Endothelial cell of umbilical vein (primary cell): Measurements from ENCODE around the gene PRMT2. TPM values are rescaled to one million over a fixed set of nuclear protein-coding genes. Genes with fewer than 3 reads are reported as not detected.

ENCODE experiments used
- BruUV-seq: library from RNA; stranded (reverse); fragments of 400-500 nt; replicated peaks from 2 replicates; lab custom pipeline; 2021; lab: Mats Ljungman, UMichigan
- CTCF ChIA-PET: fragments of 300-600, 350-600 bp; sonication (Branson Sonifier 250); formaldehyde crosslinking; loops from one replicate; lab custom pipeline; 2021; ENCODE audit warnings: antibody characterized with exemption, inconsistent platforms; lab: Charles Lee
- POLR2A ChIA-PET: fragments of 300-600, 350-600 bp; sonication (Branson Sonifier 250); formaldehyde crosslinking; loops from one replicate; lab custom pipeline; 2021; ENCODE audit warnings: antibody characterized with exemption, inconsistent platforms; lab: Charles Lee
- DNase-seq: peaks from one replicate; pipeline ENCODE4 v3.0.0-alpha.2; 2011; ENCODE audit warnings: low read depth, low spot score
- FAIRE-seq: peaks from 2 replicates; lab custom pipeline; 2011; peaks lifted over from hg19 to GRCh38; lab: Jason Lieb, UNC
- H2AFZ ChIP-seq: 2 replicates; pipeline ENCODE4 v1.6.0; 2012; ENCODE audit warnings: low read depth, low read length, control low read depth, inconsistent platforms
- H3K27ac ChIP-seq: 2 replicates; pipeline ENCODE4 v1.5.1; 2011; ENCODE audit warnings: low read depth, mild to moderate bottlenecking, control low read depth, low read length, moderate library complexity; ENCODE audit not compliant: insufficient read depth
- H3K27me3 ChIP-seq, 2 experiments: 2 replicates each; pipeline versions ENCODE4 v1.6.0 to v1.6.1; 2011; ENCODE audit warnings: low read length in 2 of 2, mixed read lengths in 1 of 2; ENCODE audit not compliant: control insufficient read depth in 2 of 2, insufficient read depth in 2 of 2
- H3K36me3 ChIP-seq, 2 experiments: 2 replicates in 1 of 2; 3 replicates in 1 of 2; pipeline ENCODE4 v1.5.1; 2011; ENCODE audit warnings: low read length in 2 of 2, mild to moderate bottlenecking in 1 of 2, moderate library complexity in 1 of 2; ENCODE audit not compliant: control insufficient read depth in 2 of 2, insufficient read depth in 2 of 2; ENCODE audit errors: extremely low read depth in 1 of 2
- H3K4me1 ChIP-seq: 3 replicates; pipeline ENCODE4 v1.5.1; 2011; ENCODE audit warnings: mild to moderate bottlenecking, low read length; ENCODE audit not compliant: control insufficient read depth, insufficient read depth; ENCODE audit errors: extremely low read depth
- H3K4me2 ChIP-seq: 2 replicates; pipeline ENCODE4 v1.6.1; 2011; ENCODE audit warnings: low read length, control low read depth, mixed read lengths; ENCODE audit not compliant: insufficient read depth
- H3K4me3 ChIP-seq, 3 experiments: fragments of 200-600 bp in 1 of 3; sonication (generic), shearing (Covaris generic) in 1 of 3; replicated peaks in 1 of 3; 2 replicates each; pipeline ENCODE4 v1.5.1; 2011 to 2016; ENCODE audit warnings: control low read depth in 3 of 3, low read length in 3 of 3, mild to moderate bottlenecking in 2 of 3, inconsistent platforms in 1 of 3, low read depth in 1 of 3, moderate library complexity in 1 of 3; ENCODE audit not compliant: insufficient read depth in 1 of 3
- H3K79me2 ChIP-seq: 2 replicates; pipeline ENCODE4 v1.6.0; 2012; ENCODE audit warnings: low read length, inconsistent platforms; ENCODE audit not compliant: control insufficient read depth, insufficient read depth
- H3K9ac ChIP-seq: replicated peaks from 2 replicates; pipeline ENCODE3; 2011; ENCODE audit warnings: low read length, control low read depth; ENCODE audit not compliant: insufficient read depth; ENCODE audit errors: extremely low read depth
- H3K9me1 ChIP-seq: replicated peaks from 3 replicates; pipeline ENCODE4 v1.6.0; 2011; ENCODE audit warnings: mild to moderate bottlenecking, low read length; ENCODE audit not compliant: control insufficient read depth, insufficient read depth; ENCODE audit errors: extremely low read depth
- H3K9me3 ChIP-seq: replicated peaks from 2 replicates; pipeline ENCODE4 v1.5.1; 2012; ENCODE audit warnings: low read length, inconsistent platforms; ENCODE audit not compliant: control insufficient read depth, insufficient read depth
- H4K20me1 ChIP-seq: replicated peaks from 2 replicates; pipeline ENCODE3; 2011; ENCODE audit warnings: mild to moderate bottlenecking, low read length; ENCODE audit not compliant: control insufficient read depth, insufficient read depth; ENCODE audit errors: extremely low read depth
- EZH2 ChIP-seq: IDR thresholded peaks from 2 replicates; pipeline ENCODE4 v1.6.1; 2012; ENCODE audit warnings: borderline replicate concordance, low read depth, mild to moderate bottlenecking, moderate library complexity, low read length, inconsistent platforms; ENCODE audit not compliant: severe bottlenecking
- FOS ChIP-seq: IDR thresholded peaks from 2 replicates; pipeline ENCODE4 v1.6.1; 2011; ENCODE audit warnings: mild to moderate bottlenecking, low read length, moderate library complexity, borderline replicate concordance; ENCODE audit not compliant: insufficient read depth
- GATA2 ChIP-seq: IDR thresholded peaks from 2 replicates; pipeline ENCODE4 v1.7.0; 2011; ENCODE audit warnings: low read depth, mild to moderate bottlenecking, moderate library complexity, mixed read lengths, low read length; ENCODE audit not compliant: insufficient read length, insufficient read depth
- JUN ChIP-seq: IDR thresholded peaks from 2 replicates; pipeline ENCODE4 v1.6.1; 2011; ENCODE audit warnings: borderline replicate concordance, low read depth; ENCODE audit not compliant: insufficient read length, insufficient read depth
- MYC ChIP-seq: IDR thresholded peaks from one replicate; pipeline ENCODE4 v1.6.1; 2011; ENCODE audit warnings: mild to moderate bottlenecking, low read depth, low read length
- POLR2A ChIP-seq: IDR thresholded peaks from 2 replicates; pipeline ENCODE4 v1.6.1; 2012; ENCODE audit warnings: low read depth, mild to moderate bottlenecking, control low read depth, low read length
- POLR2AphosphoS5 ChIP-seq: IDR thresholded peaks from 2 replicates; pipeline ENCODE4 v1.6.1; 2012; ENCODE audit warnings: low read depth, mild to moderate bottlenecking, control low read depth, low read length, moderate library complexity; ENCODE audit not compliant: insufficient read depth
- dilution Hi-C: fragments of 300-500 bp; cut with MboI; formaldehyde crosslinking; loops from one replicate; pipeline ENCODE4 v1.15.0; 2019; ENCODE audit warnings: low sequenced_read_pairs; ENCODE audit not compliant: extremely low pct_ligation_motif_present
- intact Hi-C: fragments of 100-400 bp; cut with micrococcal nuclease; formaldehyde crosslinking; loops from one replicate; pipeline ENCODE4 v1.10.0; 2022
- polyA plus RNA-seq, 4 experiments: library from polyadenylated mRNA; depleted of rRNA in 3 of 4; stranded (reverse) in 3 of 4; unstranded in 1 of 4; fragments of >200 nt; gene quantifications; 2 replicates each; pipeline versions ENCODE4 v1.2.1 to v1.2.3, GENCODE V29; 2011 to 2012; ENCODE audit warnings: missing spikeins in 1 of 4
- total RNA-seq: library from RNA; stranded (reverse); gene quantifications from 2 replicates; pipeline ENCODE4 v1.2.3, GENCODE V29; 2021
- TF ChIP-seq, protein P1 (sequence below): IDR thresholded peaks from 2 replicates; pipeline ENCODE4 v1.6.1; 2011; ENCODE audit not compliant: insufficient read depth, insufficient read length
- TF ChIP-seq, protein P2 (sequence below), 2 donors: IDR thresholded peaks; 1 replicate in 1 of 2; 2 replicates in 1 of 2; pipeline ENCODE4 v1.5.1; 2011; ENCODE audit warnings: low read length in 2 of 2, mild to moderate bottlenecking in 2 of 2, moderate library complexity in 2 of 2, control low read depth in 1 of 2, inconsistent platforms in 1 of 2, low read depth in 1 of 2; ENCODE audit not compliant: insufficient read depth in 1 of 2; ENCODE audit errors: extremely low read depth in 1 of 2

Gene PRMT2
- total and polyA plus RNA-seq, 2 donors (not counting 3 experiments of a cell fraction or from before 2014, with no cell fraction given): 125 to 193 TPM

DNA sequence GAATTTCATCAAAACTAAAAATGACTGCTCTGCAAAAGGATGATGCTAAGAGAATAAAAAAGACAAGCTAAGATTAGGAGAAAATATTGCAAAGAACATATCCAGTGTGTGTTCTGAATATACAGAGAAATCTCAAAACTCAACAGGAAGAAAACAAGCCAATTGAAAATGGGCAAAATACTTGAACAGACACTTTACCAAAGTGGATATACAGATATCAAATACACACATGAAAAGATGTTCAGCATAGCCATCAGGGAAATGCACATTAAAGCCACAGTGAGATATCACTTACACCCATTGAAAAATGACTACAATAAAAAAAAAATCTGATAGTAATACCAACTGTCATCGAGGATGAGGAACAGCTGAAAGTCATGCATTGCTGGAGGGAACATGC is 21.3 kb downstream of the PRMT2 start:
- no peak overlapping the region for H2AFZ ChIP-seq
- H3K9ac ChIP-seq: no peak overlapping the region
- no peaks in the 10 kb centered on the region for H3K9me1 ChIP-seq
- FAIRE-seq: no peak
- intact Hi-C loops: no loop called here
- no peaks in the 10 kb centered on the region for H3K9me3 ChIP-seq
- H4K20me1 ChIP-seq: no peaks in the 10 kb centered on the region
- no TSS peak for BruUV-seq
- H3K36me3 ChIP-seq: peaks cover 22% of the 10 kb centered on the region in 2 experiments
- no peaks in the 10 kb centered on the region for H3K27me3 ChIP-seq
- dilution Hi-C loops: no loop called here
- no peaks in the 10 kb centered on the region for H3K4me1 ChIP-seq
- POLR2A ChIA-PET: interaction anchor here (0.6 kb wide), 1 partner anchor 13 kb away, joined by 13 read pairs; no protein-coding TSS in a partner anchor
- no peak overlapping the region for H3K27ac ChIP-seq
- no peak overlapping the region for H3K4me2 ChIP-seq
- no peak for DNase-seq
- TF ChIP-seq, protein P1, sequence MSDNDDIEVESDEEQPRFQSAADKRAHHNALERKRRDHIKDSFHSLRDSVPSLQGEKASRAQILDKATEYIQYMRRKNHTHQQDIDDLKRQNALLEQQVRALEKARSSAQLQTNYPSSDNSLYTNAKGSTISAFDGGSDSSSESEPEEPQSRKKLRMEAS: no peak
- TF ChIP-seq POLR2AphosphoS5 (no peak), GATA2 (no peak), MYC (no peak), FOS (no peak), JUN (no peak), POLR2A (no peak), EZH2 (no peak)
- TF ChIP-seq, protein P2, sequence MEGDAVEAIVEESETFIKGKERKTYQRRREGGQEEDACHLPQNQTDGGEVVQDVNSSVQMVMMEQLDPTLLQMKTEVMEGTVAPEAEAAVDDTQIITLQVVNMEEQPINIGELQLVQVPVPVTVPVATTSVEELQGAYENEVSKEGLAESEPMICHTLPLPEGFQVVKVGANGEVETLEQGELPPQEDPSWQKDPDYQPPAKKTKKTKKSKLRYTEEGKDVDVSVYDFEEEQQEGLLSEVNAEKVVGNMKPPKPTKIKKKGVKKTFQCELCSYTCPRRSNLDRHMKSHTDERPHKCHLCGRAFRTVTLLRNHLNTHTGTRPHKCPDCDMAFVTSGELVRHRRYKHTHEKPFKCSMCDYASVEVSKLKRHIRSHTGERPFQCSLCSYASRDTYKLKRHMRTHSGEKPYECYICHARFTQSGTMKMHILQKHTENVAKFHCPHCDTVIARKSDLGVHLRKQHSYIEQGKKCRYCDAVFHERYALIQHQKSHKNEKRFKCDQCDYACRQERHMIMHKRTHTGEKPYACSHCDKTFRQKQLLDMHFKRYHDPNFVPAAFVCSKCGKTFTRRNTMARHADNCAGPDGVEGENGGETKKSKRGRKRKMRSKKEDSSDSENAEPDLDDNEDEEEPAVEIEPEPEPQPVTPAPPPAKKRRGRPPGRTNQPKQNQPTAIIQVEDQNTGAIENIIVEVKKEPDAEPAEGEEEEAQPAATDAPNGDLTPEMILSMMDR (IDR thresholded peaks at IDR 0.05; ENCODE audit: extremely low read depth in 1 of 2, insufficient read depth in 1 of 2, low read depth in 1 of 2, low read length in 2 of 2): no peak
- H3K79me2 ChIP-seq: peaks cover 1% of the 10 kb centered on the region
- CTCF ChIA-PET: interaction anchor here (1.7 kb wide), 1 partner anchor 17 kb away, joined by 7 read pairs; no protein-coding TSS in a partner anchor
- no peak overlapping the region for H3K4me3 ChIP-seq
